ENCODE results near the gene SS18L1.

DNA sequence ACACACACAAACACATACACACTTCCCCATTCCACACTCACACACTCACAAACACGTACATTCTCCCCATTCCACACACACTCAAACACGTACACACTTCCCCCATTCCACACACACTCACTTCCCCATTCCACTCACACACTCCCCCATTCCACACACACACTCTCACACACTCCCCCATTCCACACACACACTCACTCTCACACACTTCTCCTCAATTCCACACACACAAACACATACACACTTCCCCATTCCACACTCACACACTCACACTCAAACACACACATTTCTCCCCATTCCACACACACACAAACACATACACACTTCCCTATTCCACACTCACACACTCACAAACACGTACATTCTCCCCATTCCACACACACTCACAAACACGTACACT, 86.1 kb downstream of the SS18L1 start:
- TF ChIP-seq RFX5 (IDR thresholded peaks at IDR 0.05; ENCODE audit: low read depth, low read length), result no peak
- no peak for TF ChIP-seq HDAC6 (IDR thresholded peaks at IDR 0.05; ENCODE audit: unreplicated experiment)
- TF ChIP-seq, protein P1, sequence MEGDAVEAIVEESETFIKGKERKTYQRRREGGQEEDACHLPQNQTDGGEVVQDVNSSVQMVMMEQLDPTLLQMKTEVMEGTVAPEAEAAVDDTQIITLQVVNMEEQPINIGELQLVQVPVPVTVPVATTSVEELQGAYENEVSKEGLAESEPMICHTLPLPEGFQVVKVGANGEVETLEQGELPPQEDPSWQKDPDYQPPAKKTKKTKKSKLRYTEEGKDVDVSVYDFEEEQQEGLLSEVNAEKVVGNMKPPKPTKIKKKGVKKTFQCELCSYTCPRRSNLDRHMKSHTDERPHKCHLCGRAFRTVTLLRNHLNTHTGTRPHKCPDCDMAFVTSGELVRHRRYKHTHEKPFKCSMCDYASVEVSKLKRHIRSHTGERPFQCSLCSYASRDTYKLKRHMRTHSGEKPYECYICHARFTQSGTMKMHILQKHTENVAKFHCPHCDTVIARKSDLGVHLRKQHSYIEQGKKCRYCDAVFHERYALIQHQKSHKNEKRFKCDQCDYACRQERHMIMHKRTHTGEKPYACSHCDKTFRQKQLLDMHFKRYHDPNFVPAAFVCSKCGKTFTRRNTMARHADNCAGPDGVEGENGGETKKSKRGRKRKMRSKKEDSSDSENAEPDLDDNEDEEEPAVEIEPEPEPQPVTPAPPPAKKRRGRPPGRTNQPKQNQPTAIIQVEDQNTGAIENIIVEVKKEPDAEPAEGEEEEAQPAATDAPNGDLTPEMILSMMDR (IDR thresholded peaks at IDR 0.05 in 2 of 3, conservative IDR thresholded peaks at IDR 0.05 in 1 of 3; ENCODE audit: control insufficient read depth in 2 of 3, extremely low read depth in 1 of 3, insufficient read depth in 1 of 3, low read depth in 3 of 3, low read length in 3 of 3), result no peak
